SK-N-SH (cell line): ENCODE results near the gene GNB5. TPM values are rescaled to one million over a fixed set of nuclear protein-coding genes. Genes with fewer than 3 reads are reported as not detected.

Experiments
- CTCF ChIA-PET: fragments of 300-600, 350-600 bp; formaldehyde crosslinking; extraction: SDS; loops from one replicate; lab custom pipeline; 2021; lab: Yijun Ruan, JAX
- POLR2A ChIA-PET: fragments of 350-600 bp; sonication (Branson Sonifier 250); formaldehyde crosslinking; extraction: SDS; loops from one replicate; lab custom pipeline; 2020; ENCODE audit warnings: antibody characterized with exemption, inconsistent platforms; lab: Yijun Ruan, JAX
- DNase-seq: peaks from one replicate; pipeline ENCODE4 v3.0.0; 2012
- H2AFZ ChIP-seq: fragments of 200-600 bp; sonication (generic); 2 replicates; pipeline ENCODE4 v1.8.1; 2016; ENCODE audit warnings: antibody characterized with exemption, mild to moderate bottlenecking, low read depth
- H3F3A ChIP-seq: fragments of 200-600 bp; sonication (generic); replicated peaks from 2 replicates; pipeline ENCODE3; 2016; ENCODE audit warnings: antibody characterized with exemption, mild to moderate bottlenecking; ENCODE audit not compliant: insufficient read depth
- H3K27ac ChIP-seq, 2 experiments: fragments of 200-500 bp in 1 of 2; fragments of 200-600 bp in 1 of 2; sonication (Bioruptor generic) in 1 of 2; sonication (generic), shearing (Covaris generic) in 1 of 2; 2 replicates each; pipeline versions ENCODE4 v1.5.1 to v1.6.1; 2014 to 2016; ENCODE audit warnings: low read depth in 2 of 2, inconsistent platforms in 1 of 2, low read length in 1 of 2, mild to moderate bottlenecking in 1 of 2, mixed read lengths in 1 of 2
- H3K27me3 ChIP-seq: fragments of 200-600 bp; sonication (generic), shearing (Covaris generic); 2 replicates; pipeline ENCODE4 v1.6.1; 2016; ENCODE audit warnings: mixed run types; ENCODE audit not compliant: insufficient read depth
- H3K36me3 ChIP-seq, 2 experiments: fragments of 200-500 bp in 1 of 2; fragments of 200-600 bp in 1 of 2; sonication (Bioruptor generic) in 1 of 2; sonication (generic) in 1 of 2; replicated peaks in 1 of 2; 2 replicates each; pipeline versions ENCODE3 to v1.5.1; 2014 to 2016; ENCODE audit warnings: low read length in 1 of 2, mild to moderate bottlenecking in 1 of 2; ENCODE audit not compliant: insufficient read depth in 2 of 2, control insufficient read depth in 1 of 2
- H3K4me1 ChIP-seq, 2 experiments: fragments of 200-500 bp in 1 of 2; fragments of 200-600 bp in 1 of 2; sonication (Bioruptor generic) in 1 of 2; sonication (generic), shearing (Covaris generic) in 1 of 2; 2 replicates each; pipeline versions ENCODE4 v1.5.1 to v1.6.1; 2014 to 2016; ENCODE audit warnings: low read depth in 1 of 2, low read length in 1 of 2, mixed run types in 1 of 2; ENCODE audit not compliant: insufficient read depth in 2 of 2, control insufficient read depth in 1 of 2
- H3K4me2 ChIP-seq: fragments of 200-600 bp; sonication (generic), shearing (Covaris generic); 2 replicates; pipeline ENCODE4 v1.6.1; 2017; ENCODE audit warnings: mixed run types
- H3K4me3 ChIP-seq, 2 experiments: fragments of 200-500 bp in 1 of 2; fragments of 200-600 bp in 1 of 2; sonication (Bioruptor generic) in 1 of 2; sonication (generic), shearing (Covaris generic) in 1 of 2; 2 replicates each; pipeline versions ENCODE4 v1.5.1 to v1.8.1; 2014 to 2016; ENCODE audit warnings: low read depth in 2 of 2, inconsistent platforms in 1 of 2, low read length in 1 of 2, mild to moderate bottlenecking in 1 of 2, mixed read lengths in 1 of 2, moderate library complexity in 1 of 2
- H3K79me2 ChIP-seq: fragments of 200-600 bp; sonication (generic); 2 replicates; pipeline ENCODE4 v1.8.1; 2017; ENCODE audit warnings: mild to moderate bottlenecking; ENCODE audit not compliant: insufficient read depth
- H3K9ac ChIP-seq: fragments of 200-600 bp; sonication (generic); 2 replicates; pipeline ENCODE4 v1.6.1; 2017; ENCODE audit warnings: mixed run types
- H3K9me2 ChIP-seq: fragments of 200-600 bp; sonication (generic); 2 replicates; pipeline ENCODE4 v1.6.1; 2017; ENCODE audit warnings: mixed run types
- H3K9me3 ChIP-seq: fragments of 200-600 bp; sonication (generic); 2 replicates; pipeline ENCODE4 v1.6.1; 2017; ENCODE audit warnings: mixed run types, mild to moderate bottlenecking, moderate library complexity
- H4K20me1 ChIP-seq: fragments of 200-600 bp; sonication (generic); 2 replicates; pipeline ENCODE4 v1.6.1; 2017; ENCODE audit warnings: mild to moderate bottlenecking, mixed run types; ENCODE audit not compliant: insufficient read depth
- CHD2 ChIP-seq: fragments of 150-350 bp; IDR thresholded peaks from 2 replicates; pipeline ENCODE4 v1.6.1; 2018; ENCODE audit warnings: low read length; ENCODE audit not compliant: partially characterized antibody
- ELF1 ChIP-seq: IDR thresholded peaks from 2 replicates; pipeline ENCODE4 v1.4.0; 2012
- EP300 ChIP-seq, 2 experiments: IDR thresholded peaks; 2 replicates each; pipeline versions ENCODE4 v1.4.0 to v1.6.1; 2012; ENCODE audit warnings: borderline replicate concordance in 1 of 2, low read depth in 1 of 2, low read length in 1 of 2
- EZH2phosphoT487 ChIP-seq: fragments of 200-600 bp; sonication (generic); IDR thresholded peaks from 2 replicates; pipeline ENCODE4 v1.6.1; 2017; ENCODE audit warnings: low read depth, mixed run types, mild to moderate bottlenecking, antibody characterized with exemption, moderate library complexity, borderline replicate concordance
- FOXM1 ChIP-seq: IDR thresholded peaks from 2 replicates; pipeline ENCODE4 v1.4.0; 2012; ENCODE audit warnings: low read depth, mild to moderate bottlenecking
- GABPA ChIP-seq: IDR thresholded peaks from 2 replicates; pipeline ENCODE4 v1.4.0; 2012; ENCODE audit warnings: low read depth, mild to moderate bottlenecking
- GATA2 ChIP-seq: sonication (generic); formaldehyde crosslinking; IDR thresholded peaks from 2 replicates; pipeline ENCODE4 v1.5.0; 2020; ENCODE audit warnings: mild to moderate bottlenecking, missing genetic modification reagents
- JUND ChIP-seq: IDR thresholded peaks from 2 replicates; pipeline ENCODE4 v1.4.0; 2012
- NFIC ChIP-seq: IDR thresholded peaks from 2 replicates; pipeline ENCODE4 v1.4.0; 2012; ENCODE audit warnings: borderline replicate concordance
- NRF1 ChIP-seq: IDR thresholded peaks from 2 replicates; pipeline ENCODE4 v1.6.1; 2012; ENCODE audit warnings: low read depth, mild to moderate bottlenecking, low read length
- POLR2AphosphoS5 ChIP-seq: IDR thresholded peaks from 2 replicates; pipeline ENCODE4 v1.6.1; 2012; ENCODE audit warnings: low read depth, low read length
- REST ChIP-seq: IDR thresholded peaks from 2 replicates; pipeline ENCODE4 v1.6.1; 2012; ENCODE audit warnings: mild to moderate bottlenecking, low read depth, low read length, moderate library complexity
- SIN3A ChIP-seq: IDR thresholded peaks from 2 replicates; pipeline ENCODE4 v1.6.1; 2012; ENCODE audit warnings: low read depth, mild to moderate bottlenecking, low read length, moderate library complexity, borderline replicate concordance
- SMC3 ChIP-seq: IDR thresholded peaks from 2 replicates; pipeline ENCODE4 v1.6.1; 2012; ENCODE audit warnings: low read depth, low read length, improper control_type of control experiment
- TAF1 ChIP-seq: IDR thresholded peaks from 2 replicates; pipeline ENCODE4 v1.6.1; 2012; ENCODE audit warnings: low read depth, mild to moderate bottlenecking, low read length, moderate library complexity, borderline replicate concordance
- WGBS: methylation state at CpG from one replicate; pipeline ENCODE4 v1.1.6; 2017; ENCODE audit warnings: low lambda C conversion rate; 5-methylcytosine and 5-hydroxymethylcytosine counted together
- polyA plus RNA-seq, 3 experiments: library from polyadenylated mRNA; depleted of rRNA; stranded (reverse); fragments of >200 nt; gene quantifications; 2 replicates each; pipeline ENCODE4 v1.2.3, GENCODE V29; 2012
- TF ChIP-seq, protein P1 (sequence below): fragments of 200-600 bp; sonication (generic); IDR thresholded peaks from 2 replicates; pipeline ENCODE4 v1.6.1; 2017; ENCODE audit warnings: antibody characterized with exemption, mild to moderate bottlenecking, moderate library complexity
- TF ChIP-seq, protein P2 (sequence below): fragments of 150-350 bp; IDR thresholded peaks from 2 replicates; pipeline ENCODE4 v1.6.1; 2016; ENCODE audit warnings: mild to moderate bottlenecking, low read depth, low read length

Gene GNB5
- polyA plus RNA-seq, 1 of the 3 experiments (the other 2 are of a cell fraction): 73.7 TPM

DNA sequence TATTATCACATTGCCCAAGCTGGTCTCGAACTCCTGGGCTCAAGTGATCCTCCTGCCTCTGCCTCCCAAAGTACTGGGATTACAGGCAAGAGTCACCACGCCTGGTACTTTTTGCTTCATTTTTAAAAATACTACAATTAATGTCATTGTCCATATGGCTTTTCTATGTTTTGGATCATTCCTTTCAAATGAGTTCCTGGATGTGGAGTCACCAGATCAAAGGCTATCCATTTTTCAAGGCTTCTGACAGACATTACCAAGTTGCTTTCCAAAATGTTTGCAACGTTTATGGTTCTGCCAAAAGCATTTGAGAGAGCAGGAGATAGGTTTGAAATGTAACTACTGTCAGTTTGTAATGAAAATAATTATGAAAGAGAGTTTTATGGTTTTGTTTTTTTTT, 44.4 kb downstream of the GNB5 start:
- Histone ChIP-seq H3K4me1 (peaks cover 0 to 15% of the 10 kb centered on the region in 2 experiments; a peak in 2 of 4 replicates), H3F3A (peaks cover 40% of the 10 kb centered on the region), H2AFZ (no peak overlapping the region), H3K9me2 (no peaks in the 10 kb centered on the region), H3K9ac (no peak overlapping the region), H3K36me3 (peaks cover 17 to 18% of the 10 kb centered on the region in 2 experiments), H3K27ac (peak overlapping the region in 1 of 2 experiments; percentile 20; a peak in 1 of 4 replicates), H4K20me1 (no peaks in the 10 kb centered on the region), H3K4me2 (no peak overlapping the region), H3K27me3 (no peaks in the 10 kb centered on the region), H3K4me3 (no peak overlapping the region), H3K9me3 (no peaks in the 10 kb centered on the region), H3K79me2 (peaks cover 3% of the 10 kb centered on the region; the same call in 1 of the 2 replicates)
- 74% methylated on average over 3 of the region's 3 CpGs for WGBS
- POLR2A ChIA-PET: no interaction called here
- TF ChIP-seq CHD2: no peak
- no peak for TF ChIP-seq EP300 (IDR thresholded peaks at IDR 0.05; ENCODE audit: borderline replicate concordance in 1 of 2, low read depth in 1 of 2, low read length in 1 of 2)
- TF ChIP-seq, protein P1, sequence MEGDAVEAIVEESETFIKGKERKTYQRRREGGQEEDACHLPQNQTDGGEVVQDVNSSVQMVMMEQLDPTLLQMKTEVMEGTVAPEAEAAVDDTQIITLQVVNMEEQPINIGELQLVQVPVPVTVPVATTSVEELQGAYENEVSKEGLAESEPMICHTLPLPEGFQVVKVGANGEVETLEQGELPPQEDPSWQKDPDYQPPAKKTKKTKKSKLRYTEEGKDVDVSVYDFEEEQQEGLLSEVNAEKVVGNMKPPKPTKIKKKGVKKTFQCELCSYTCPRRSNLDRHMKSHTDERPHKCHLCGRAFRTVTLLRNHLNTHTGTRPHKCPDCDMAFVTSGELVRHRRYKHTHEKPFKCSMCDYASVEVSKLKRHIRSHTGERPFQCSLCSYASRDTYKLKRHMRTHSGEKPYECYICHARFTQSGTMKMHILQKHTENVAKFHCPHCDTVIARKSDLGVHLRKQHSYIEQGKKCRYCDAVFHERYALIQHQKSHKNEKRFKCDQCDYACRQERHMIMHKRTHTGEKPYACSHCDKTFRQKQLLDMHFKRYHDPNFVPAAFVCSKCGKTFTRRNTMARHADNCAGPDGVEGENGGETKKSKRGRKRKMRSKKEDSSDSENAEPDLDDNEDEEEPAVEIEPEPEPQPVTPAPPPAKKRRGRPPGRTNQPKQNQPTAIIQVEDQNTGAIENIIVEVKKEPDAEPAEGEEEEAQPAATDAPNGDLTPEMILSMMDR: no peak
- no peak for TF ChIP-seq TAF1
- no peak for TF ChIP-seq POLR2AphosphoS5
- no peak for TF ChIP-seq GABPA
- TF ChIP-seq NFIC: no peak
- TF ChIP-seq JUND: no peak
- TF ChIP-seq NRF1: no peak
- TF ChIP-seq SMC3: no peak
- no peak for TF ChIP-seq SIN3A
- TF ChIP-seq ELF1: no peak
- TF ChIP-seq EZH2phosphoT487: no peak
- no peak for TF ChIP-seq FOXM1
- TF ChIP-seq GATA2 (CRISPR knock-in tag): no peak
- TF ChIP-seq, protein P2, sequence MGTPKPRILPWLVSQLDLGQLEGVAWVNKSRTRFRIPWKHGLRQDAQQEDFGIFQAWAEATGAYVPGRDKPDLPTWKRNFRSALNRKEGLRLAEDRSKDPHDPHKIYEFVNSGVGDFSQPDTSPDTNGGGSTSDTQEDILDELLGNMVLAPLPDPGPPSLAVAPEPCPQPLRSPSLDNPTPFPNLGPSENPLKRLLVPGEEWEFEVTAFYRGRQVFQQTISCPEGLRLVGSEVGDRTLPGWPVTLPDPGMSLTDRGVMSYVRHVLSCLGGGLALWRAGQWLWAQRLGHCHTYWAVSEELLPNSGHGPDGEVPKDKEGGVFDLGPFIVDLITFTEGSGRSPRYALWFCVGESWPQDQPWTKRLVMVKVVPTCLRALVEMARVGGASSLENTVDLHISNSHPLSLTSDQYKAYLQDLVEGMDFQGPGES: no peak
- no peak for TF ChIP-seq REST
- CTCF ChIA-PET: no interaction called here
- DNase-seq: no peak
